K562 (cell line): ENCODE data around the gene DGCR2. TPM values are rescaled to one million over a fixed set of nuclear protein-coding genes. Genes with fewer than 3 reads are reported as not detected.

Experiments
- ATF6 ChIP-seq: sonication (generic); formaldehyde crosslinking; IDR thresholded peaks from 2 replicates; pipeline ENCODE4 v1.4.0; 2020; ENCODE audit warnings: mild to moderate bottlenecking, missing genetic modification reagents
- CBX5 ChIP-seq: IDR thresholded peaks from 2 replicates; pipeline ENCODE4 v1.6.1; 2014; ENCODE audit warnings: low read depth, borderline replicate concordance
- CEBPG ChIP-seq, 3 experiments: fragments of 200-800 bp in 1 of 3; sonication (Bioruptor generic) in 1 of 3; sonication (generic) in 1 of 3; formaldehyde crosslinking in 1 of 3; IDR thresholded peaks in 2 of 3; conservative IDR thresholded peaks in 1 of 3; 2 replicates each; pipeline versions ENCODE4 v1.6.1 to v1.8.0; 2016 to 2022; ENCODE audit warnings: missing compliant biosample characterization in 2 of 3, missing genetic modification characterization in 2 of 3, mild to moderate bottlenecking in 1 of 3, missing genetic modification reagents in 1 of 3
- CREM ChIP-seq: IDR thresholded peaks from 2 replicates; pipeline ENCODE4 v1.6.1; 2014; ENCODE audit warnings: antibody characterized with exemption, low read depth
- DDX20 ChIP-seq: fragments of 450-650 bp; IDR thresholded peaks from 2 replicates; pipeline ENCODE4 v1.6.1; 2016; ENCODE audit warnings: missing genetic modification characterization, low read depth, mild to moderate bottlenecking, missing compliant biosample characterization, moderate library complexity
- E2F5 ChIP-seq: sonication (generic); formaldehyde crosslinking; IDR thresholded peaks from 2 replicates; pipeline ENCODE4 v1.8.0; 2022; ENCODE audit warnings: mild to moderate bottlenecking, missing genetic modification reagents
- FOXK1 ChIP-seq: sonication (generic); formaldehyde crosslinking; IDR thresholded peaks from 2 replicates; pipeline ENCODE4 v1.8.0; 2022; ENCODE audit warnings: missing genetic modification reagents, mild to moderate bottlenecking, borderline replicate concordance
- GTF3C2 ChIP-seq: IDR thresholded peaks from 3 replicates; pipeline ENCODE4 v1.6.1; 2011; ENCODE audit warnings: borderline replicate concordance, mild to moderate bottlenecking, moderate library complexity; ENCODE audit not compliant: insufficient read length; ENCODE audit errors: extremely low read depth
- MAFG ChIP-seq: fragments of 450-650 bp; conservative IDR thresholded peaks from 2 replicates; pipeline ENCODE4 v1.6.1; 2016; ENCODE audit warnings: missing genetic modification characterization, missing compliant biosample characterization
- PBX2 ChIP-seq, 2 experiments: IDR thresholded peaks in 1 of 2; conservative IDR thresholded peaks in 1 of 2; 2 replicates each; pipeline ENCODE4 v1.6.1; 2016; ENCODE audit warnings: low read depth in 2 of 2, mild to moderate bottlenecking in 1 of 2, missing compliant biosample characterization in 1 of 2, missing genetic modification characterization in 1 of 2, moderate library complexity in 1 of 2
- TFAP4 ChIP-seq: sonication (generic); formaldehyde crosslinking; IDR thresholded peaks from 2 replicates; pipeline ENCODE4 v1.8.0; 2022; ENCODE audit warnings: missing genetic modification reagents, mild to moderate bottlenecking, moderate library complexity, borderline replicate concordance
- TSC22D4 ChIP-seq: fragments of 450-650 bp; IDR thresholded peaks from 2 replicates; pipeline ENCODE4 v1.6.1; 2016; ENCODE audit warnings: missing genetic modification characterization, missing biosample characterization, control low read depth
- U2AF2 ChIP-seq: fragments of 200-400 bp; formaldehyde crosslinking; optimal IDR thresholded peaks from 2 replicates; pipeline ENCODE3; 2017; ENCODE audit warnings: low read depth, mild to moderate bottlenecking, low read length
- ZNF143 ChIP-seq: sonication (generic); formaldehyde crosslinking; IDR thresholded peaks from 2 replicates; pipeline ENCODE4 v1.9.0; 2022; ENCODE audit warnings: mild to moderate bottlenecking, missing genetic modification reagents
- ZNF239 ChIP-seq: fragments of 250-450 bp; sonication (Bioruptor Pico); IDR thresholded peaks from 2 replicates; pipeline ENCODE4 v1.4.0; 2020; ENCODE audit warnings: mild to moderate bottlenecking
- ZNF253 ChIP-seq: fragments of 250-450 bp; sonication (Bioruptor Pico); conservative IDR thresholded peaks from 2 replicates; pipeline ENCODE4 v1.6.1; 2021; ENCODE audit warnings: mild to moderate bottlenecking
- ZNF764 ChIP-seq: fragments of 250-450 bp; sonication (Bioruptor Pico); IDR thresholded peaks from 2 replicates; pipeline ENCODE4 v1.4.0; 2020; ENCODE audit warnings: low read depth, mild to moderate bottlenecking, moderate library complexity
- polyA plus RNA-seq, 8 experiments: library from polyadenylated mRNA; depleted of rRNA in 4 of 8; stranded (reverse) in 5 of 8; unstranded in 3 of 8; fragments of >200 nt; fragmentation: Nextera tagmentation in 2 of 8; fragmentation: Illumina TruSeq in 1 of 8; extraction: Ambion mirVana in 2 of 8; extraction: Trizol in 1 of 8; gene quantifications; 2 replicates each; pipeline versions ENCODE4 v1.2.1 to v1.2.3, GENCODE V29; 2011 to 2014; ENCODE audit warnings: inconsistent platforms in 1 of 8, missing spikeins in 1 of 8
- total RNA-seq, 7 experiments: library from RNA; depleted of rRNA in 6 of 7; stranded (reverse); fragments of >200 nt in 6 of 7; fragmentation: Illumina TruSeq in 2 of 7; extraction: Trizol in 2 of 7; gene quantifications; 2 replicates each; pipeline versions ENCODE4 v1.2.1 to v1.2.3, GENCODE V29; 2011 to 2021; ENCODE audit warnings: low replicate concordance in 1 of 7

The DGCR2 gene
- total and polyA plus RNA-seq, 9 of the 15 experiments (the other 6 are each of a cell fraction or from before 2014, with no cell fraction given): 0.69 to 101 (median 56.4) TPM

- TF ChIP-seq DDX20 (no peak), CREM (no peak), U2AF2 (no peak), ZNF143 (CRISPR knock-in tag) (peak; percentile 7; the same call in 1 of the 2 replicates), ATF6 (CRISPR knock-in tag) (no peak), ZNF239 (CRISPR knock-in tag) (no peak), MAFG (no peak), ZNF764 (CRISPR knock-in tag) (no peak), FOXK1 (CRISPR knock-in tag) (peak; percentile 83; the same call in 1 of the 2 replicates), CBX5 (no peak), E2F5 (CRISPR knock-in tag) (0 out of 2 replicates have a peak, but pooled peaks have one; percentile 48), ZNF253 (CRISPR knock-in tag) (no peak), GTF3C2 (no peak), TSC22D4 (tag) (0 out of 2 replicates have a peak, but pooled peaks have one; percentile 45), TFAP4 (CRISPR knock-in tag) (no peak), PBX2 (CRISPR knock-in tag; IDR thresholded peaks at IDR 0.05; ENCODE audit: low read depth) (no peak), PBX2 (tag; conservative IDR thresholded peaks at IDR 0.05; ENCODE audit: low read depth) (no peak), CEBPG (CRISPR knock-in tag; IDR thresholded peaks at IDR 0.05) (peak; percentile 23; the same call in 1 of the 2 replicates), CEBPG (tag; conservative IDR thresholded peaks at IDR 0.05 in 1 of 2, IDR thresholded peaks at IDR 0.05 in 1 of 2) (no peak)
These were observed 122.8 kb downstream of the DGCR2 start (continued) for GRCh38 chr22:18999416-18999815.
